Measurements from ENCODE around the gene HSPB6.

Gene HSPB6

GRCh38 chr19:35751839-35752745 is 4.7 kb downstream of the HSPB6 start:
- no peak for DNase-seq (ENCODE audit: low read depth)
- no peak overlapping the region for H3K4me3 ChIP-seq (ENCODE audit: low read depth, low read length)

GRCh38 chr19:35750167-35750566 is 6.7 kb downstream of the HSPB6 start:
- no peak for DNase-seq (ENCODE audit: low read depth)
- H3K4me3 ChIP-seq (ENCODE audit: low read depth, low read length): no peak overlapping the region

GRCh38 chr19:35748106-35749020 is 8.5 kb downstream of the HSPB6 start, which contains the start of gene LIN37:
Gene LIN37 (plus strand): TSS chr19:35748576. CDS start chr19:35748725, 149 bp downstream.
- peak; percentile 95 for DNase-seq (ENCODE audit: low read depth)
- H3K4me3 ChIP-seq (ENCODE audit: low read depth, low read length): peak within 1 kb of the TSS; percentile 100

- peak overlapping the region; percentile 89 for H3K4me3 ChIP-seq (ENCODE audit: low read depth, low read length)
- no peak for DNase-seq (ENCODE audit: low read depth)
Measured at GRCh38 chr19:35746531-35746930, 10.3 kb downstream of the HSPB6 start.

DNA sequence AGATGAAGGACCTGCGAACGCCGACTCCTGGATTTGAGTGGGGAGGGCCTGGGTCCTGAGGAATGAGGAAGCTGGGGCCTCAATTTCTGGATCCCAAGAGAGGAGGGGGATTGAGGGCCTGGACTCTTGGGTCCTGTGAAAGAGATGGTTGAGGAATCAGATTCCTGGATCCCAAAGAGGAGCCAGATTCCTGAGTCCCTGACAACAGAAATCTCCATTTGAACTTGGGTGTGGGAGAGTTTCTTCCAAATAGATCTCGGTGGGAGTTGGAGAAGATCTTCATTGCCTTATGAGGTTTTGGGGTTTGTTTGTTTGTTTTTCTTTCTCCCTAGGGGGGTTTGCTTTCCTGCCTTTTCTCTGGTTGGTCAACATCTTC is 10.8 kb downstream of the HSPB6 start:
- H3K4me3 ChIP-seq (ENCODE audit: low read depth, low read length): peak overlapping the region; percentile 89
- DNase-seq (ENCODE audit: low read depth): no peak

DNA sequence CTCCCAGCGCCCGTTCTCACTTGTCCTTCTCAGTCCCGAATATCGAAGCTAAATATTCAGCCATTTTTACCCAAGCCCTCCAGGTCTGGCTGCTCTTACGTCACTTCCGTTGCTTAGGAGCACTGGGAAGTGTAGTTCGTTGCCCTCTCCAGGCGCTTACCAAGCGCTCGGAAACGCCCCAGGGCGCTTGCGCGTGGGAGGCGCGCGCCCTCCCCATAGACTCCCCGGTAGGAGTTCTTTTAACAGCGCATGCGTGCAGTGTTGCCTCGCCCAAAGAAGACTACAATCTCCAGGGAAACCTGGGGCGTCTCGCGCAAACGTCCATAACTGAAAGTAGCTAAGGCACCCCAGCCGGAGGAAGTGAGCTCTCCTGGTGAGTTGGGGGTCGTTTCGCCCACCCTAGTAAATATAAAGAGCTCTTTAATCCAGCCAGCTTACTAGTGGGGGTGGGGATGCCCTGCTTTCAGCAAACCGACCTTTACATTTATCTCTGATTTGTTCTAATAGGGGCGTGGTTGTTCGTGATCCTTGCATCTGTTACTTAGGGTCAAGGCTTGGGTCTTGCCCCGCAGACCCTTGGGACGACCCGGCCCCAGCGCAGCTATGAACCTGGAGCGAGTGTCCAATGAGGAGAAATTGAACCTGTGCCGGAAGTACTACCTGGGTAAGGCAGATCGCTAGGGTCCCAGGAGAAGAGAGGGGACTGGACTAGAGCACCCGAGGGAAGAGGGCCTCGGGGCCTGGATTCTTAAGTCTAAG is 11.3 kb downstream of the HSPB6 start, which contains the start of the genes PSENEN and U2AF1L4:
Gene PSENEN, plus strand, starts transcription at position 324 of the 759 bp plus-strand sequence. Its CDS starts 280 bp downstream, at position 604.
Gene U2AF1L4, minus strand, starts transcription at position 91 of the 759 bp plus-strand sequence. Its CDS starts 27 bp downstream, at position 64.
- H3K4me3 ChIP-seq (ENCODE audit: low read depth, low read length): peak within 1 kb of the TSS; percentile 89

DNA sequence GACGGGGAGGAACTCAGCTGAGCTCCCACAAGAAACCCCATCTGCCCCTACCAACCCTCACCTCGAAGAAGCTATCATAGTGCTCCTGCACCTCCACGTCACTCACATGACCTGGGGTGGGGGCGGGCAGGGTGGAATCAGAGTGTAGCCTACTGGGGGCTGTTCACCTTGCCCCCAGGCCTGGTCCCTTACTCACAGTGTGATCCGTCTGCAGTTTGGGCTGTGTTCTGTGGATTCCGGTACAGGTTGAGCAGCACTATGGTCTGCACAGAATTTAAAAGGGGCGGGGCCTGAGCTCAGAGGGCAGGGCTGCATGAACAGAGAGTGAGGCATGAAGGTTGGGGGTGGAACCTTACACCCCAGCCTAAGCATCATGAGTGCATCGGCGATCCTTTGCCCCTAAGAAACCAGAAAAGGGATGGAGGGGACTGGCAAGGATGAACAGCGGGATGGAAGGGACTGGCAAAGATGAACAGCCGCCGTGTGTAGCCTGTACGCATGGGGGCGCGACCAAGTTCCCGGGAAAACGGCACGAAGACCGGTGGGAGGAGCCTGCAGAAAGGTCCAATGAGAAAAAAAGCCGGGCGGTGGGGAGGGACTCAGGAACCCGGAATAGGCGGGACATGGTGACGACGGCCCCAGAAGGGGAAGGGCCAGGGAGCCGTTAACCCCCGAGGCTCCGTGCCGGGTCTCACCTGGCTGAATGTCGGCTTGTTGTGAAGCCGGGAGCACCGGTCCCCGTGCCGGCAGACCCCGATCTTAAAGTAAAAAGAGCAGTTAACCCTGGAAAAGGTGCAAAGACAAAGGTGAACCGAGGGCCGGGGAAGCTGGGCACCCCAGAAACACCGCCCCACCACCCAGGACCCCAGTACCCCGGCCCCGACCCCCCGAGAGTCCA is 12.2 kb downstream of the HSPB6 start:
- peak; percentile 82 for DNase-seq (ENCODE audit: low read depth)
- peak overlapping the region; percentile 89 for H3K4me3 ChIP-seq (ENCODE audit: low read depth, low read length)

More for the DNA sequence above, 11.3 kb downstream of the HSPB6 start, which contains the start of the genes PSENEN and U2AF1L4:
- DNase-seq (ENCODE audit: low read depth): peak; percentile 98

- DNase-seq (ENCODE audit: low read depth): no peak
- no peak overlapping the region for H3K4me3 ChIP-seq (ENCODE audit: low read depth, low read length)
Measured at GRCh38 chr19:35743640-35744429, 13.0 kb downstream of the HSPB6 start.

DNA sequence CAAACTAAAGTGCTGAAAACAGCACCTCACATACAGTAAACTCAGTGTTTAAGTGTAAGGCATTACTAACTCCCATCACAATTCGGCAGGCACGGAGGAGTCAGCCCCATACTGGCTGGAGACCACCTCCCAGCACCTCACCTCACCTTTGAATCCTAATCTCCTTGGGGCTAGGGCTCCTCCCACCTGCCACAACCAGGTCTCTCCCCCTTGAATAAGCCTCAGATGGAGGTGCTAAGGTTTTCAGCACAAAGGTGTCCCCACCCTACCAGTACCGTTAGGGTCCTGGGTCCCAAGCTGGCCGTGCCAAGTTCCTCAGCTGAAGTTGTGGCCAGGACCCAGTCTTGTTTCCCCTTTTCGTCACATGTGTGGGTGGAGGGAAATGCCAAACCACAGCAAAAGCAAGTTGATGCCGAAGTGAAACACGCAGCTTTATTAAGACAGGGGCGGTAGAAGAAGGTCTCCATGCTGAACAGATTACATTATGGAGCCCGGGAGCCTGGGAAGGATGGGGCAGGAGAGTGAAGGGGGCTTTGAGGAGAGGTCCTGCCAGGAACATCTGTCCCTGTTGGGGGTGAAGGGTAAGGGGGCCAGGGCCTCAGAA is 14.6 kb downstream of the HSPB6 start, which contains the start of gene IGFLR1:
Gene IGFLR1, minus strand, starts transcription at position 332 of the 604 bp plus-strand sequence. CDS start 1,272 bp downstream, outside the sequence.
- H3K4me3 ChIP-seq (ENCODE audit: low read depth, low read length): peak within 1 kb of the TSS; percentile 64
- DNase-seq (ENCODE audit: low read depth): no peak

GRCh38 chr19:35741203-35741515 is 15.7 kb downstream of the HSPB6 start:
- peak overlapping the region; percentile 64 for H3K4me3 ChIP-seq (ENCODE audit: low read depth, low read length)
- DNase-seq (ENCODE audit: low read depth): no peak

GRCh38 chr19:35740423-35741202 is 16.2 kb downstream of the HSPB6 start:
- peak overlapping the region; percentile 64 for H3K4me3 ChIP-seq (ENCODE audit: low read depth, low read length)
- DNase-seq (ENCODE audit: low read depth): peak; percentile 88

GRCh38 chr19:35740108-35740422 is 16.8 kb downstream of the HSPB6 start:
- DNase-seq (ENCODE audit: low read depth): no peak
- H3K4me3 ChIP-seq (ENCODE audit: low read depth, low read length): peak overlapping the region; percentile 64

GRCh38 chr19:35739275-35740107 is 17.3 kb downstream of the HSPB6 start:
- DNase-seq (ENCODE audit: low read depth): no peak
- peak overlapping the region; percentile 64 for H3K4me3 ChIP-seq (ENCODE audit: low read depth, low read length)

DNA sequence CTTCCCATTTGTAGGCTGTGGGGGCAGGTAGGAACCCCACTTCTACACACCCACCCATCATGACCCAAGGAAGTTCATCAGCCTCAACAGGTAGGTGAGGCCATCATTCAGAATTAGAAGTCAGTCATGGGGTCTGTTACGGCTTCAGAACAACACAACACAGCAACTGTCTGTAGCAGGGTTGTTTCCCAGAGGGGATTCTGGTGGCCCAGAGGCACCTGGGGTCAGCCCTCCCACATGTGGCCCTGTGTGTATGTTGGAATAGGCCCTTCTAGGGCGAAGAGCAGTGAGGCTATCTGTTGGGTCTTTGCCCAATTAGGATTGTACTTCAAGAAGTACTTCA is 18.0 kb downstream of the HSPB6 start:
- H3K4me3 ChIP-seq (ENCODE audit: low read depth, low read length): no peak overlapping the region
- DNase-seq (ENCODE audit: low read depth): no peak

GRCh38 chr19:35738021-35738886 is 18.6 kb downstream of the HSPB6 start:
- DNase-seq (ENCODE audit: low read depth): no peak
- H3K4me3 ChIP-seq (ENCODE audit: low read depth, low read length): no peak overlapping the region

Measured in skeletal muscle cell (primary cell).